T1000 (cell line): Measurements from ENCODE around the gene NAB1.
A peak's percentile ranks its signal among the peaks of the same experiment; 100 is the strongest.
"Not testable (repeated sequence)": the region's sequence is repeated elsewhere in the genome, so short reads cannot be mapped to it uniquely, and the experiment has no call there.

ENCODE experiments used
- DNase-seq: peaks from one replicate; lab custom pipeline; 2025; ENCODE audit warnings: mixed read lengths; lab: John Stamatoyannopoulos, UW

Gene NAB1, protein sequence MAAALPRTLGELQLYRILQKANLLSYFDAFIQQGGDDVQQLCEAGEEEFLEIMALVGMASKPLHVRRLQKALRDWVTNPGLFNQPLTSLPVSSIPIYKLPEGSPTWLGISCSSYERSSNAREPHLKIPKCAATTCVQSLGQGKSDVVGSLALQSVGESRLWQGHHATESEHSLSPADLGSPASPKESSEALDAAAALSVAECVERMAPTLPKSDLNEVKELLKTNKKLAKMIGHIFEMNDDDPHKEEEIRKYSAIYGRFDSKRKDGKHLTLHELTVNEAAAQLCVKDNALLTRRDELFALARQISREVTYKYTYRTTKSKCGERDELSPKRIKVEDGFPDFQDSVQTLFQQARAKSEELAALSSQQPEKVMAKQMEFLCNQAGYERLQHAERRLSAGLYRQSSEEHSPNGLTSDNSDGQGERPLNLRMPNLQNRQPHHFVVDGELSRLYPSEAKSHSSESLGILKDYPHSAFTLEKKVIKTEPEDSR

GRCh38 chr2:190649035-190649797 lies at the start of gene NAB1:
TSS of gene NAB1 (plus strand) at chr2:190649083. CDS start at chr2:190659177, 10,094 bp downstream.
- DNase-seq, result peak; percentile 40

DNA sequence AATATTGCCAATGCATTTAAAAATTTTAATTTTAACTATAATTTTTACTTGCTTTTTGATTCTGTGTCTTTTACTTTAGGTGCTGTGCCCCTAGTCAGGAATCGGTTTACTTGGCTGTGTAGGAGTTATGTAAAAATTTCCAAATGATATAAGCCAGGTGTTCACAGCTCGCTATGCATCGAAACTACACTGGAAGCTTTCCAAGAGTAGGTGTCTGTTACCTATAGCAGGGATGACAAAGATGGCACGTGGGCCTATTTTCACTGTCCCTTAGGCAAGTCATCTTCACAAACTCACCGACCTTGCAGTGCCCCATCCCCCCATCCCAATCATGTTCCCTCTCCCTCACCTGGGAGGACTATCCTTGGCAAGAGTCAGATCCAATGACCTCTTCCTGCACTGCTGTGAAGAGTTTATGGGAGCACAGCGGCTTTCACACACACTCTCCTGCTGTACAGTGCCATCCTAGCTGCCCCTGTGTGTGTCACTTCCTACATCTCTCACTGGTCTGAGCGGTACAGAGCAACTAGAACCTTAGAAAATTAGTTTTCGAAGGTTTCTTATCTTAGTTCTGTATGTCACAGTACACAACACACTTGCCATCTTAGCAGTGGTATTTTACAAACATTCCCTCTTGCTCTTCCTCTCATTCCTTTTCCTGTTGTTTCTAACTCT lies 49.2 kb upstream of the NAB1 start:
- DNase-seq, result no peak

DNA sequence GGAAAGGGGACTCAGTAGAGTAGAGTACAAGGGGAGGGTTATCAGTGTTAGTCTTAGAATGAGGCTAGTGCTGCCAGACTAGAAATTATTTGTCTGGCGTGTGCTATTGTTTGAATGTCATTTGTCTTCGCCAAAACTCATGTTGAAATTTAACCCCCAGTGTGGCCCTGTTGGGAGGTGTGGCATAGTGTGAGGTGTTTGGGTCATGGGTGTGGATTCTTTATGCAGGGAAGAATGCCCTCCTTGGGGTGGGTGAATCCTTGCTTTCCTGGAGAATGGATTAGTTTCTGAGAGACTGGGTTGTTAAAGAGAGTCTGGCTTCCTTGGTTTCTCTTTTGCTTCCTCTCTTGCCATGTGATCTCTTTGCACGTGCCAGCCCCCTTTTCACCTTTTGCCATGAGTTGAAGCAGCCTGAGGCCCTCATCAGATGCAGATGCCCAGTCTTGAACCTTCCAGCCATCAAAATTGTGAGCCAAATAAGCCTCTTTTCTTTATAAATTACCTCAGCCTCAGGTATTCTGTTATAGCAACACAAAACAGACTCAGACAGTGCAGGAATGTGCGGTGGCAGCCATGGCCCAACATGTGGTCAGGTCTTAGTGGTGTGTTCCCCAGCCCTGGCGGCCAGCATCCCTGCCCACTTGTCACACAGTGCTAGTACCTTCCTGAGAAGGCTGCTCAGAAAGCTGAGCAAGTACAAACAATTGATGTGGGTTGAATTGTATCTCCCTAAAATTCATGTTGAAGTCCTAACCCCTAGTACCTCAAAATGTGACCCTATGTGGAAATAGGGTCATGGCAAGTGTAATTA lies 48.4 kb upstream of the NAB1 start:
- DNase-seq, result no peak

- no peak for DNase-seq
Measured at GRCh38 chr2:190603374-190603773, 45.5 kb upstream of the NAB1 start.

DNA sequence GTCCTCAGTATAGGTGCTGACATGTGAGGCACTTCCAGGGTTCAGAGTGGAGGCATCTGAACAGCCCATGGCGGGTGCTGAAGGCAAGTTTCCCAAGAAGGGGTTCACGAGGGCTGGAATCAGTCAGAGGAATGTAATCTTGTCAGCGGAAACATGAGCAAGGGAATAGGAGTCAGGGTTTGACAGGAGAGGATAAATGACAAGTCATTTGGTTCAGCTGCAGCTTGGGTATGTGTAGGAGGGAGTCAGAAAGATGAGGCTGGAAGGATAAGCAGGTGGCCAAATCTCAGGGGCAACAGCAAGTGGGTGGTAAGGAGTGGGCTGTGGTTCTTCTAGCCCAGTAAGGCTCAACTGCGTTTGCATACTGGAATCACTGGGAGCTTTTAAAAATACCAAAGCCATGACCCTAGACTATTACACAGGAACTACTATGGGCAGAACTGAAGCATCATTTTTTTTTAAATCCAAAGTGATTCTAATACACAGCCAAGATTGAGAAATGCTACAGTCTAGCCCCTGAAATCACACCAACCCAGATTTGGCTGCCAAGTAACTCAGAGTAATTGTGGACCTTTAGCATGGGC lies 41.8 kb upstream of the NAB1 start:
- DNase-seq, result no peak

DNA sequence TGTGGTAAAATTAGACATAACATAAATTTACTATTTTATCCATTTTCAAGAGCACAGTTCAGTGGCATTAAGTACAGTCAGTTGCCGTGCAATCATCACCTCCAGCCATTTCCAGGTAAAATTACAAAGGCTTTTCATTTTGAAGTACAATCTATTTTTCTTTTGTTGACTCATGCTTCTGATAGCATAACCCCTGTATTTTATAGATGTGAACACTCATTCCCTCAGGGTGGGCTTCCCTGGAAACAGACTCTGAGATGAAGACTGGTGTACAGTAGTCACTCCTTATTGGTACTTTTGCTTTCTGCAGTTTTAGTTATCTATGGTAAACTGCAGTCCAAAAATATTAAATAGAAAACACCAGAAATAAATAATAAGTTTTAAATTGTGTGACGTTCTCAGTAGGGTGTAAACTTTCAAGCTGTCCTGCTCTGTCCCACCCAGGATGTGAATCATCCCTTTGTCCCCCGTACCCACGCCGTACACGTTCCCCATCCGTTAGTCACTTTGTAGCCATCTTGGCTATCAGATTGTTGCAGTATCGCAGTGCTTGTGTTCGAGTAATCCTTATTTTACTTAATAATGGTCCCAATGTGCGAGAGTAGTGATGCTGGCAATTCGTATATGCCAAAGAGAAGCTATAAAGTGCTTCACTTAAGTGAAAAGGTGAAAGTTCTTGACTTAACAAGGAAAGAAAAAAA lies 41.1 kb upstream of the NAB1 start:
- DNase-seq, result peak; percentile 51

DNA sequence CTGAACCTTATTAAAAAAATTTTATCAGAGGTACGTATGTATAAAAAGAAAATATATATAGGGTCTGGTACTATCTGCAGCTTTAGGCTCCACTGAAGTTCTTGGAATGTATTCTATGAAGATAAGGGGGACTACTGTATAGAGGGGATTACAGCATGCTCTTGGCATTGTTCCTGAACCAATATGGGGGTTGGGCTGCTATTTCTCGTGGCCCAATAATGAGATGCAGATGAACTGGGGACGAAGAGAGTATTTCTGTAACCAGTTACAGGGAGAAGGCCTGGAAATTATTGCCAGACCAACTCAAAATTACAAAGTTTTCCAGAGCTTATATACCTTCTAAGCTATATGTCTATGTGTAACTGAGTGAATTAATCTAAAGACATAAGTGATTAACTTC lies 40.0 kb upstream of the NAB1 start:
- not testable (repeated sequence) for DNase-seq

DNA sequence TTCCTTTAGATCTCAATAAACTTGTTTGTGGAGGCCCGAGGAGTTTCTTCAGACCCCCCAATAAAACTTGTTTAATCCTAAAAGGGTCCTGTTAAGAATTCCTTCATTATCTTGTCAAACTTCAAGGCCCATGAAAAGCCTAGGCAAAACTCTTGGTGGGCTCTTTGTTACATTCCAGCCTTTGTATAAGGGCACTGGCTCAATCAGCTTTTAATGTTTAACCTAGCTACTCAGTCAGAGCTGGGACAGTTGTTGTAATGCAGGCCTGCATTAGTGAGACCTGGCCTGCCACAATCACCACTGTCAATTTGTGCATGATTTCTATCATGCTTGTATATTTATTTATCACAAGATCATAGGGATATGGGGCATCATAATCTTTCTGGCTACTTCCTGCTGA lies 39.5 kb upstream of the NAB1 start:
- not testable (repeated sequence) for DNase-seq

- not testable (repeated sequence) for DNase-seq
Measured at GRCh38 chr2:190610528-190610927, 38.4 kb upstream of the NAB1 start.

DNA sequence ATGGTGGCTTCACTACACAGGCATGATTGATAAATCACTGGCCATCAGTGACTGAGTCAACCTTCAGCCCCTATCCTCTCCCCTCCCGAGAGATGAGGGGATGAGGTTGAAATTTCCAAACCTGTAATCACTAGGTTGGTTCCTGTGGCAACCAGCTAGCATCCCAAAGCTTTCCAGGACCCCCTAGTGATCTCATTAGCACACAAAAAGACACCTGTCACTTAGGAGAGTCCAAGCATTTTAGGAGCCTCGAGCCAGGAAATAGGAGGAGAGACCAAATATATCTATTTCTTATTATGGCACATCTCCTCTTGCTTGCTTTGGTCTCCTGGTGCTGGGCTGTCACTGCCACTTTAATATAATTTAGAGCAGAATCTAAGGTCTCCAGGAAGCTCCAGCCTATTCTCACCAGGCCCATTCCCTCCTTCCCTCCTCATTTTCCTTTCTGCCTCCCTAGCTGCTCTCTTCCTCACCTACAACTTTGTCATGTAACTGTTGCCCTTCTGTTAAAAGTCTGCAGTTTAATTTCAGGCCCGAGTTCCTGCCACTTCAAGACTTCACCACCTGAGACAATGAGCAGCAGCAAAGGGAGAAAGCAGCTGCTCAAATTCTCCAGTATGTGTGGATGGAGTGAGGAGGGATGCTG lies 33.2 kb upstream of the NAB1 start:
- no peak for DNase-seq

- DNase-seq, result no peak
Measured at GRCh38 chr2:190618030-190618429, 30.9 kb upstream of the NAB1 start.

DNA sequence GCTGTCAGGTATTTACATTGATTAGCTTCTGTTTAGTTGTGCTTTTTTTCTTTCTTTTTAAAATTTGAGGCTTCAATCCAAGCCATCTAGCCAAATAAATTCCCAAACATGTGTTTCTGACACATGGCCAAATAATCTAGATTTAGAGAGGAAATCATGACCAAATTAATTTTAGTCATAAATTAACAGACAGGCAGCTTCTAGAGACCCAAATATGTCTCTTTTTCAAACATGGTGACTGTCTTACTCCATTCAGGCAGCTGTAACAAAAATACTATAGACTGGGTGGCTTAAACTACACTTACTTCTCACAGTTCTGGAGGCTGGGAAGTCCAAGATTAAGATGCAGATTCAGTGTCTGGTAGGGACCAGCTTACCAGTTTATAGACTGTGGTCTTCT lies 23.2 kb upstream of the NAB1 start:
- no peak for DNase-seq

- no peak for DNase-seq
Measured at GRCh38 chr2:190626641-190627210, 22.2 kb upstream of the NAB1 start.

GRCh38 chr2:190627448-190628412 lies 21.2 kb upstream of the NAB1 start:
- no peak for DNase-seq

DNA sequence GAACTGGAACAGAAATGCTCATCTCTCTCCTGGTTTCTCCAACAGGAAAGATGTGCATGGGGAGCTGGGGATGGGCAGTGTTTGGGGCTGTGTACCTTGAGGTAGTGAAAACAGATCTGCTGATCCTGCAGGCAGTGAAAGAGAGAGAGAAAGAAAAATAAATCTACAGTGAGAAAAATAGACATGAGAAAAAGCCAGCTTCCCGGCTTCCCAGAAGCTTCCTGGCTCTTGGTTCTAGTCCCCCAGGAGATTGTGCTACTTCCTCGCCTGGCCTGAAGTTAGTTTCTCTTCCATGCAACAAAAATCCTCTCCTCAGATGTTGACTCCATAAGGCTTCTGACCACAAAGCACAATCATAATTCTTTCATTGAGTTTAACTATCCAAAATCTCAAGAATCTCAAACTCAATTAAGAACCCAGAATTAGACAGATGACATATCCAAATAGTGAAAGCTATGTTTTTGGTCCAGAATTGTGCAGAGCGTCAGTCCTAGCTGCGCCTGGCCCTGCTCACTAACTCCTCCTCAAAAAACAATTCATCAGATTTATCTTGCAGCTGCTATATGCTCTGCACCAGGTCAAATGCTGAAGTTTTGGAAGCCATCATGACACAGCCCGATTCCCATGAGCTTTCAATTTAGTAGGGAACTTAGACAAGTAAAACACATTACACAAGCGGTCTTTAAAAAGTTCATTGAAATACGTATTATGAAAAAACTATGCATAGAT lies 20.1 kb upstream of the NAB1 start:
- DNase-seq, result no peak

- DNase-seq, result no peak
Measured at GRCh38 chr2:190634381-190634780, 14.5 kb upstream of the NAB1 start.

DNA sequence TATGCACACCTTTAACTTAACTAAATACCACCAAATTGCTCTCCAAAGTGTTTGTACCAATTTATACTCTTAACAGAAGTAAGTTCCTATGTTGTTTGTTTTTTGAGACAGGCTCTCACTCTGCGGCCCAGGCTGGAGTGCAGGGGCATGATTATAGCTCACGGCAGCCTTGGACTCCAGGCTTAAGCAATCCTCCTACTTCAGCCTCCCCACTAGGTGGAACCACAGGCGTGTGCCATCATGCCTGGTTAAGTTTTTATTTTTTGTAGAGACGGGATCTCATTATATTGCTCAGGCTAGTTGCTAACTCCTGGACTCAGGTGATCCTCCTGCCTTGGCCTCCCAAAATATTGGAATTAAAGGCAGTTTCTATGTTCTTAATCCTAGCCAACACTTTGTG lies 13.1 kb upstream of the NAB1 start:
- DNase-seq, result no peak

DNA sequence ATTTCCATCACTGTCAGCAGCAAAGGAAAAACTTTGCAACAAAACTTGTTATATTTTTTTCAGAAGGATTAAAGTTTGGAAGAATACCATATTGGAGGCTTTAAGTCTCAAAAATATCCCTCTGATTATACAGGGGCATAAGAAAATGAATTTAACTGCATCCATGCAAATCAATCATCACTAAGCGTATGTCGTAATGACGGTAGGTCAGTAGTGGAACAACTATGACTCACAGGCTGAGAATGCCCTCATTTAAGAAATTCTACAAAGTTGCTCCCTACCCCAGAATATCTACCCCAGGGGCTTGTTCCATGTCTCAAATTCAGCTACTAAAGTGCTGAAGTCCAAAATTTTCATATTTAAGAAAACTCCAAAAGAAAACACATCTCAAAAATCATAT lies 12.5 kb upstream of the NAB1 start:
- DNase-seq, result peak; percentile 3
